Neural cell (in vitro differentiated cells): ENCODE data around the gene FXN. TPM values are rescaled to one million over a fixed set of nuclear protein-coding genes. Genes with fewer than 3 reads are reported as not detected.

Experiments
- H2AFZ ChIP-seq: fragments of 200-600, 300-800 bp; sonication (generic), shearing (Covaris generic); 2 replicates; pipeline ENCODE4 v1.6.0; 2014; ENCODE audit warnings: low read depth, mild to moderate bottlenecking, antibody characterized with exemption, low read length, moderate library complexity
- H3F3A ChIP-seq: fragments of 200-600 bp; shearing (Covaris generic); 2 replicates; pipeline ENCODE4 v1.6.1; 2016; ENCODE audit warnings: mild to moderate bottlenecking, moderate library complexity, mixed read lengths, antibody characterized with exemption, low read length; ENCODE audit not compliant: insufficient read depth, poor library complexity, severe bottlenecking
- H3K27ac ChIP-seq: fragments of 200-600, 300-800 bp; sonication (generic), shearing (Covaris generic); 2 replicates; pipeline ENCODE4 v1.5.1; 2014; ENCODE audit warnings: mild to moderate bottlenecking, low read length, moderate library complexity
- H3K27me3 ChIP-seq: fragments of 300-800, 200-600 bp; sonication (generic), shearing (Covaris generic); 2 replicates; pipeline ENCODE4 v1.6.0; 2014; ENCODE audit warnings: mild to moderate bottlenecking, low read depth, low read length, moderate library complexity; ENCODE audit not compliant: insufficient read depth
- H3K36me3 ChIP-seq: fragments of 300-800, 200-600 bp; sonication (generic), shearing (Covaris generic); 2 replicates; pipeline ENCODE4 v1.5.1; 2014; ENCODE audit warnings: mild to moderate bottlenecking, antibody characterized with exemption, low read length, moderate library complexity; ENCODE audit not compliant: insufficient read depth
- H3K4me2 ChIP-seq: fragments of 300-800, 200-600 bp; sonication (generic), shearing (Covaris generic); 2 replicates; pipeline ENCODE4 v1.6.0; 2014; ENCODE audit warnings: mild to moderate bottlenecking, low read length
- H3K4me3 ChIP-seq: fragments of 300-800, 200-600 bp; sonication (generic), shearing (Covaris generic); 2 replicates; pipeline ENCODE4 v1.5.1; 2014; ENCODE audit warnings: mild to moderate bottlenecking, low read length, moderate library complexity
- H3K79me2 ChIP-seq: fragments of 200-600 bp; shearing (Covaris generic); replicated peaks from 2 replicates; pipeline ENCODE4 v1.6.0; 2014; ENCODE audit warnings: mild to moderate bottlenecking, low read length, moderate library complexity; ENCODE audit not compliant: insufficient read depth
- H3K9ac ChIP-seq: fragments of 300-800, 200-600 bp; sonication (generic), shearing (Covaris generic); 2 replicates; pipeline ENCODE4 v1.6.1; 2016; ENCODE audit warnings: mild to moderate bottlenecking, low read length, mixed read lengths
- H3K9me2 ChIP-seq: fragments of 200-600 bp; shearing (Covaris generic); 2 replicates; pipeline ENCODE4 v1.6.1; 2016; ENCODE audit warnings: mild to moderate bottlenecking, low read length, mixed read lengths; ENCODE audit not compliant: insufficient read depth
- H3K9me3 ChIP-seq: fragments of 200-600, 300-800 bp; sonication (generic), shearing (Covaris generic); 2 replicates; pipeline ENCODE4 v1.6.1; 2016; ENCODE audit warnings: mild to moderate bottlenecking, mixed run types, low read length, moderate library complexity, mixed read lengths
- H4K20me1 ChIP-seq: fragments of 200-600 bp; shearing (Covaris generic); 2 replicates; pipeline ENCODE4 v1.6.1; 2016; ENCODE audit warnings: mild to moderate bottlenecking, mixed run types; ENCODE audit not compliant: insufficient read depth
- EP300 ChIP-seq: fragments of 450-650 bp; conservative IDR thresholded peaks from 2 replicates; pipeline ENCODE4 v1.6.1; 2014; ENCODE audit warnings: antibody characterized with exemption, mild to moderate bottlenecking, moderate library complexity; ENCODE audit not compliant: poor library complexity, severe bottlenecking
- EZH2 ChIP-seq: fragments of 200-600, 300-800 bp; shearing (Covaris generic), sonication (generic); IDR thresholded peaks from 2 replicates; pipeline ENCODE4 v1.6.1; 2014; ENCODE audit warnings: antibody characterized with exemption, low read length, borderline replicate concordance, mild to moderate bottlenecking; ENCODE audit not compliant: insufficient read depth, poor library complexity, severe bottlenecking
- MXI1 ChIP-seq: fragments of 450-650 bp; conservative IDR thresholded peaks from 2 replicates; pipeline ENCODE4 v1.6.1; 2014; ENCODE audit warnings: antibody characterized with exemption, mild to moderate bottlenecking; ENCODE audit not compliant: poor library complexity, severe bottlenecking
- POLR2AphosphoS5 ChIP-seq: IDR thresholded peaks from 2 replicates; pipeline ENCODE4 v1.6.1; 2012
- RAD21 ChIP-seq: fragments of 450-650 bp; conservative IDR thresholded peaks from 2 replicates; pipeline ENCODE4 v1.6.1; 2014; ENCODE audit warnings: antibody characterized with exemption, mild to moderate bottlenecking, moderate library complexity
- SMC3 ChIP-seq: fragments of 450-650 bp; conservative IDR thresholded peaks from 2 replicates; pipeline ENCODE4 v1.6.1; 2014; ENCODE audit warnings: antibody characterized with exemption, mild to moderate bottlenecking, moderate library complexity; ENCODE audit not compliant: poor library complexity
- TAF1 ChIP-seq: IDR thresholded peaks from 2 replicates; pipeline ENCODE4 v1.6.1; 2012; ENCODE audit warnings: low read depth
- polyA plus RNA-seq: library from polyadenylated mRNA; depleted of rRNA; stranded (reverse); fragments of >200 nt; gene quantifications from 2 replicates; pipeline ENCODE4 v1.2.3, GENCODE V29; 2014
- TF ChIP-seq, protein P1 (sequence below): IDR thresholded peaks from 2 replicates; pipeline ENCODE4 v1.6.1; 2012; ENCODE audit warnings: borderline replicate concordance
- TF ChIP-seq, protein P2 (sequence below): fragments of 450-650 bp; IDR thresholded peaks from 2 replicates; pipeline ENCODE4 v1.5.1; 2014; ENCODE audit warnings: antibody characterized with exemption, mild to moderate bottlenecking, moderate library complexity; ENCODE audit not compliant: poor library complexity, severe bottlenecking

FXN gene
- polyA plus RNA-seq, 1 donor from 2014 or later, result 3.5 TPM

GRCh38 chr9:69079186-69079585 lies 43.6 kb downstream of the FXN start:
- Histone ChIP-seq H3K9ac (no peak overlapping the region), H3K79me2 (no peaks in the 10 kb centered on the region), H3K4me2 (no peak overlapping the region), H3K27ac (no peak overlapping the region), H3K9me2 (no peaks in the 10 kb centered on the region), H3F3A (no peaks in the 10 kb centered on the region), H3K36me3 (no peaks in the 10 kb centered on the region), H4K20me1 (no peaks in the 10 kb centered on the region), H3K4me3 (no peak overlapping the region), H3K27me3 (no peaks in the 10 kb centered on the region), H2AFZ (no peak overlapping the region), H3K9me3 (no peaks in the 10 kb centered on the region)
- TF ChIP-seq, protein P1, sequence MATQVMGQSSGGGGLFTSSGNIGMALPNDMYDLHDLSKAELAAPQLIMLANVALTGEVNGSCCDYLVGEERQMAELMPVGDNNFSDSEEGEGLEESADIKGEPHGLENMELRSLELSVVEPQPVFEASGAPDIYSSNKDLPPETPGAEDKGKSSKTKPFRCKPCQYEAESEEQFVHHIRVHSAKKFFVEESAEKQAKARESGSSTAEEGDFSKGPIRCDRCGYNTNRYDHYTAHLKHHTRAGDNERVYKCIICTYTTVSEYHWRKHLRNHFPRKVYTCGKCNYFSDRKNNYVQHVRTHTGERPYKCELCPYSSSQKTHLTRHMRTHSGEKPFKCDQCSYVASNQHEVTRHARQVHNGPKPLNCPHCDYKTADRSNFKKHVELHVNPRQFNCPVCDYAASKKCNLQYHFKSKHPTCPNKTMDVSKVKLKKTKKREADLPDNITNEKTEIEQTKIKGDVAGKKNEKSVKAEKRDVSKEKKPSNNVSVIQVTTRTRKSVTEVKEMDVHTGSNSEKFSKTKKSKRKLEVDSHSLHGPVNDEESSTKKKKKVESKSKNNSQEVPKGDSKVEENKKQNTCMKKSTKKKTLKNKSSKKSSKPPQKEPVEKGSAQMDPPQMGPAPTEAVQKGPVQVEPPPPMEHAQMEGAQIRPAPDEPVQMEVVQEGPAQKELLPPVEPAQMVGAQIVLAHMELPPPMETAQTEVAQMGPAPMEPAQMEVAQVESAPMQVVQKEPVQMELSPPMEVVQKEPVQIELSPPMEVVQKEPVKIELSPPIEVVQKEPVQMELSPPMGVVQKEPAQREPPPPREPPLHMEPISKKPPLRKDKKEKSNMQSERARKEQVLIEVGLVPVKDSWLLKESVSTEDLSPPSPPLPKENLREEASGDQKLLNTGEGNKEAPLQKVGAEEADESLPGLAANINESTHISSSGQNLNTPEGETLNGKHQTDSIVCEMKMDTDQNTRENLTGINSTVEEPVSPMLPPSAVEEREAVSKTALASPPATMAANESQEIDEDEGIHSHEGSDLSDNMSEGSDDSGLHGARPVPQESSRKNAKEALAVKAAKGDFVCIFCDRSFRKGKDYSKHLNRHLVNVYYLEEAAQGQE, result no peak
- TF ChIP-seq MXI1 (no peak), EZH2 (no peak), RAD21 (no peak), POLR2AphosphoS5 (no peak), EP300 (no peak), SMC3 (no peak), TAF1 (no peak)
- TF ChIP-seq, protein P2, sequence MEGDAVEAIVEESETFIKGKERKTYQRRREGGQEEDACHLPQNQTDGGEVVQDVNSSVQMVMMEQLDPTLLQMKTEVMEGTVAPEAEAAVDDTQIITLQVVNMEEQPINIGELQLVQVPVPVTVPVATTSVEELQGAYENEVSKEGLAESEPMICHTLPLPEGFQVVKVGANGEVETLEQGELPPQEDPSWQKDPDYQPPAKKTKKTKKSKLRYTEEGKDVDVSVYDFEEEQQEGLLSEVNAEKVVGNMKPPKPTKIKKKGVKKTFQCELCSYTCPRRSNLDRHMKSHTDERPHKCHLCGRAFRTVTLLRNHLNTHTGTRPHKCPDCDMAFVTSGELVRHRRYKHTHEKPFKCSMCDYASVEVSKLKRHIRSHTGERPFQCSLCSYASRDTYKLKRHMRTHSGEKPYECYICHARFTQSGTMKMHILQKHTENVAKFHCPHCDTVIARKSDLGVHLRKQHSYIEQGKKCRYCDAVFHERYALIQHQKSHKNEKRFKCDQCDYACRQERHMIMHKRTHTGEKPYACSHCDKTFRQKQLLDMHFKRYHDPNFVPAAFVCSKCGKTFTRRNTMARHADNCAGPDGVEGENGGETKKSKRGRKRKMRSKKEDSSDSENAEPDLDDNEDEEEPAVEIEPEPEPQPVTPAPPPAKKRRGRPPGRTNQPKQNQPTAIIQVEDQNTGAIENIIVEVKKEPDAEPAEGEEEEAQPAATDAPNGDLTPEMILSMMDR, result no peak

GRCh38 chr9:69081261-69081660 lies 45.7 kb downstream of the FXN start:
- no peak overlapping the region for H3K4me3 ChIP-seq
- no peaks in the 10 kb centered on the region for H3K9me2 ChIP-seq
- H3K4me2 ChIP-seq, result no peak overlapping the region
- H3K79me2 ChIP-seq, result no peaks in the 10 kb centered on the region
- H3K9ac ChIP-seq, result no peak overlapping the region
- no peak overlapping the region for H3K27ac ChIP-seq
- H3K36me3 ChIP-seq, result no peaks in the 10 kb centered on the region
- no peak overlapping the region for H2AFZ ChIP-seq
- H3K27me3 ChIP-seq, result no peaks in the 10 kb centered on the region
- no peaks in the 10 kb centered on the region for H3K9me3 ChIP-seq
- TF ChIP-seq EP300 (no peak), EZH2 (no peak), RAD21 (no peak), MXI1 (no peak), SMC3 (no peak), POLR2AphosphoS5 (no peak), TAF1 (no peak)
- TF ChIP-seq, protein P1, result no peak
- TF ChIP-seq, protein P2, result no peak
- H4K20me1 ChIP-seq, result no peaks in the 10 kb centered on the region
- H3F3A ChIP-seq, result no peaks in the 10 kb centered on the region
